Chondrocyte (in vitro differentiated cells): ENCODE results near the gene TMEM63C. TPM values are rescaled to one million over a fixed set of nuclear protein-coding genes. Genes with fewer than 3 reads are reported as not detected.

ENCODE experiments used
- DNase-seq: peaks from one replicate; pipeline ENCODE4 v3.0.0; 2021; ENCODE audit warnings: mixed read lengths, low spot score
- H3K27ac Mint-ChIP-seq: one replicate; pipeline ENCODE4 v1.8.0; 2021; ENCODE audit warnings: mild to moderate bottlenecking, moderate library complexity, mixed read lengths; ENCODE audit not compliant: unreplicated experiment
- H3K27me3 Mint-ChIP-seq: 2 replicates; pipeline ENCODE4 v1.8.0; 2021; ENCODE audit warnings: low read depth, mixed read lengths
- H3K36me3 Mint-ChIP-seq: 2 replicates; pipeline ENCODE4 v1.8.0; 2021; ENCODE audit warnings: low read depth, mixed read lengths
- H3K4me1 Mint-ChIP-seq: 2 replicates; pipeline ENCODE4 v1.8.0; 2021; ENCODE audit warnings: low read depth, mild to moderate bottlenecking, mixed read lengths
- H3K4me3 Mint-ChIP-seq: one replicate; pipeline ENCODE4 v1.8.0; 2021; ENCODE audit warnings: mild to moderate bottlenecking, moderate library complexity, mixed read lengths; ENCODE audit not compliant: unreplicated experiment
- H3K9me3 Mint-ChIP-seq: 2 replicates; pipeline ENCODE4 v1.8.0; 2021; ENCODE audit warnings: low read depth, mixed read lengths
- total RNA-seq: library from RNA; stranded (reverse); gene quantifications from 3 replicates; pipeline ENCODE4 v1.2.1, GENCODE V29; 2021
- TF ChIP-seq, protein P1 (sequence below): fragments of 200-600 bp; sonication (generic); IDR thresholded peaks from 2 replicates; pipeline ENCODE4 v1.5.0; 2021; ENCODE audit warnings: antibody characterized with exemption, mild to moderate bottlenecking, moderate library complexity

The TMEM63C gene
- total RNA-seq, 1 donor from 2014 or later = 10.3 TPM

DNA sequence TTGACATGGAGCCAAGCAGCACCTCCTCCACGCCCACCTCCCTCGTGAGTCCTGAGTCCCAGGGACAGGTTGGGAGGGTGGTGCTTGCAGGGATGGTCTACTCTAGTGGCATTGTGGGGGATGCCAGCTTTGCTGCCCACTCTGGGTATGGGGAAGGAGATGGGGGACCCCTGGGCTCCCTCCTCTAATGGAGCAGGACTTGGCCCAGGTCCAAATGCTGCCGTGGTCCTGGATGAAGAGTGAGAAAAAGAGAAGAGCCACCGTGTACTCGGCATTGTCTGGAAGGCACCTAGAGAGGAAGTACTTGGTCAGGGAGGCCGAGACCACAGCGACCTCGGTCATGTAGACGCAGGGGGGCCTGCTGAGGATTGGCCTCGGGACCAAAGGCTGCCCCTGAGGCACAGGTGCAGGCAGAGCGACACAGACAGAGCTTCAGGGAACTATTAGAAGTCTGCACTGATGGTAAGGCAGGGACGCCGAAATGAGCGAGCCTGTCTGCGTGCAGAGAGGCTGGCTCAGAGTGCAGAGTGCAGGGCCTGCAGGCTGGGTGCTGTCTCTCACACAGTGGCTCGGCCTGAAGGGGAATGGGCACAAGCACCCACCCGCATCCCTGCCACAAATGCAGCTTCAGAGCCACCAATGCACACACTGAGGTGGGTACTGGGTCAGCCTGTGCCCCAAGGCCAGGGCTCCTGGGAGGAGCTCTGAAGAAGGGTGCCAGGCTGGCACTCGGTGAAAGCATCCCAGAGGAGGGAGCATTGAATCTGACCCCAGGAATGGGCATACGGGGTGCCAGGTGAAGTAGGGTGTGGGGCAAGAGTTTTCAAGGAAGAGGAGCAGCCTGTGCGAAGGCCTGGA, 72.0 kb downstream of the TMEM63C start:
- H3K27ac Mint-ChIP-seq = no peak overlapping the region
- no peaks in the 10 kb centered on the region for H3K4me1 Mint-ChIP-seq
- peaks cover 16% of the 10 kb centered on the region for H3K36me3 Mint-ChIP-seq
- peaks cover 6% of the 10 kb centered on the region for H3K27me3 Mint-ChIP-seq
- TF ChIP-seq, protein P1, sequence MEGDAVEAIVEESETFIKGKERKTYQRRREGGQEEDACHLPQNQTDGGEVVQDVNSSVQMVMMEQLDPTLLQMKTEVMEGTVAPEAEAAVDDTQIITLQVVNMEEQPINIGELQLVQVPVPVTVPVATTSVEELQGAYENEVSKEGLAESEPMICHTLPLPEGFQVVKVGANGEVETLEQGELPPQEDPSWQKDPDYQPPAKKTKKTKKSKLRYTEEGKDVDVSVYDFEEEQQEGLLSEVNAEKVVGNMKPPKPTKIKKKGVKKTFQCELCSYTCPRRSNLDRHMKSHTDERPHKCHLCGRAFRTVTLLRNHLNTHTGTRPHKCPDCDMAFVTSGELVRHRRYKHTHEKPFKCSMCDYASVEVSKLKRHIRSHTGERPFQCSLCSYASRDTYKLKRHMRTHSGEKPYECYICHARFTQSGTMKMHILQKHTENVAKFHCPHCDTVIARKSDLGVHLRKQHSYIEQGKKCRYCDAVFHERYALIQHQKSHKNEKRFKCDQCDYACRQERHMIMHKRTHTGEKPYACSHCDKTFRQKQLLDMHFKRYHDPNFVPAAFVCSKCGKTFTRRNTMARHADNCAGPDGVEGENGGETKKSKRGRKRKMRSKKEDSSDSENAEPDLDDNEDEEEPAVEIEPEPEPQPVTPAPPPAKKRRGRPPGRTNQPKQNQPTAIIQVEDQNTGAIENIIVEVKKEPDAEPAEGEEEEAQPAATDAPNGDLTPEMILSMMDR = no peak
- peak; percentile 85 for DNase-seq
- H3K9me3 Mint-ChIP-seq = no peaks in the 10 kb centered on the region
- no peak overlapping the region for H3K4me3 Mint-ChIP-seq

DNA sequence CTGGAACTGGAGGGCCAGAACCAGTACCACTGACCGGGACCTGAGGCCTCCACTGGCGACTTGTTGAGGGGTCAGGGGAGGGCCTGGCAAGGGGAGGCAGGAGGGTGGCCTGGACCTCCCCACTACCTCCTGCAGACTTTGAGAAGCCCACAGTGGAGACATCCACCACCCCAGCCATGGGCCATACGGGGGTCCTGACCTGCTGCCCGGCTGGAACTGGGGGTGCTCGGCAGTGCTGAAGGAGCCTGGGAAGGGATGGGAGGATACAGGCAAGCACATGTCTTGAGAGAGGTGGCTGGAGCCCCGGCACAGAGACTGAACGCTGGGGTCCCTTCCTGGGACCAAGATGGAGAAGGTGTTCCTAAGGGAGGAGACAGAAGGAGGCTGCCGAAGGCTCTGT, 75.1 kb downstream of the TMEM63C start:
- DNase-seq = peak; percentile 72
- Mint-ChIP-seq H3K4me1 (no peaks in the 10 kb centered on the region), H3K4me3 (no peak overlapping the region), H3K36me3 (peaks cover 9% of the 10 kb centered on the region), H3K9me3 (no peaks in the 10 kb centered on the region), H3K27me3 (peaks cover 17% of the 10 kb centered on the region), H3K27ac (no peak overlapping the region)
- TF ChIP-seq, protein P1 = no peak

GRCh38 chr14:77257700-77258099, 76.1 kb downstream of the TMEM63C start:
- H3K4me3 Mint-ChIP-seq = no peak overlapping the region

DNA sequence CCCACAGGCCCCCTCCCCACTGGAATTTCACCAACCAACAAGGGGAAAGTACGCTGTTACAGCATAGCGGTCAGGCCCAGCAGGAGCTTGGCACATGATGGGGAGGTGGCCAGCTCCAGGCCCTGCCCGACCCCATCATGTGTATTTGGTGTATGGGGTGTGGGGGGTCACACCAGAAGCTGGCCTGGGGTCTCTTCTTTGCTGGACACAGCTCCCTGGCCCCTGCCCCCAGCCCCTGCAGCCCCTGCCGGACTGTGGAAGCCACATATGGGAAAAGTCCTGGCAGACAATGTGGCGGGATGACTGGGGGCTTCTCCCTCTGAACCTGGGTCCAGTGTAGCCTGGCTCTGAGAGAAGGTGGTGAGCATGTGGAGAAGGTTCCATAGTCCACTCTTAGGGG, 77.0 kb downstream of the TMEM63C start:
- H3K27me3 Mint-ChIP-seq = peaks cover 28% of the 10 kb centered on the region
- no peak overlapping the region for H3K27ac Mint-ChIP-seq
- TF ChIP-seq, protein P1 = no peak
- no peaks in the 10 kb centered on the region for H3K9me3 Mint-ChIP-seq
- peak; percentile 87 for DNase-seq
- H3K4me1 Mint-ChIP-seq = no peaks in the 10 kb centered on the region
- no peak overlapping the region for H3K4me3 Mint-ChIP-seq
- peaks cover 9% of the 10 kb centered on the region for H3K36me3 Mint-ChIP-seq

More at GRCh38 chr14:77257700-77258099, 76.1 kb downstream of the TMEM63C start:
- TF ChIP-seq, protein P1 = no peak
- peaks cover 22% of the 10 kb centered on the region for H3K27me3 Mint-ChIP-seq
- H3K36me3 Mint-ChIP-seq = peaks cover 9% of the 10 kb centered on the region
- peak; percentile 81 for DNase-seq
- H3K4me1 Mint-ChIP-seq = no peaks in the 10 kb centered on the region
- H3K9me3 Mint-ChIP-seq = no peaks in the 10 kb centered on the region
- no peak overlapping the region for H3K27ac Mint-ChIP-seq

DNA sequence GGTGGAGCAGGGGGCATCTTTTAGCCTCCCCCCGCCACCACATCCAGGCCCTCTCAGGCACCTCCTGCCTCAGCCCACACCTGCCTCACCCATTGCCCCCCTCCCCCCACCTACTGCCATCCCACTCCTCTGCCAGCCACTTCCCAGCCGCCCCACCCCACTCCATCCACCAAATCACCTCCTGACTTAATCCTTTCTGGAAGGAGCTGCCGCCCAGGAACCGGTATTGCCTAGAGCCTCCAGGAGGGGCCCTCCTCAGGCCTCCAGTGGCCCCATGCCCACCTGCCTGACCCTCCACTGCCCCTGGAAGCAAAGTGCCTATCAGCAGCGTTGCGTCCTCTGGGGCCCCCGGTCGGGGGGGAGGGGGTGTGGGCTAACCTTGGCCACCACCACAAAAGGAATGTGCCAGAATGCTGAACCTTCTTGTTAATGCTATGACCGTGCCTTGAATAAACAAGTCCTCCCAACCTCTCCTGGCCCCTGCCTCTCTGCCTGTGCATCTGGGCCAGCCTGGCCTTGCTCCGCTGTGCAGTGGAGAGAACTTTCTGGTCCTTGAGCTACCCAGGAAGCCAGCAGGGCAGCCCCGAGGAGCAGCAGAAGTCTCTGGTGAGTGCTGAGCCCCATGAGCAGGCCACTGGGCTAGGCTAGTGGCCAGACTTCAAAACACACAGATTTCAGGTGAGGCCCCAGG, 77.6 kb downstream of the TMEM63C start:
- no peak overlapping the region for H3K4me3 Mint-ChIP-seq
- DNase-seq = peak; percentile 83
- no peaks in the 10 kb centered on the region for H3K4me1 Mint-ChIP-seq
- no peaks in the 10 kb centered on the region for H3K9me3 Mint-ChIP-seq
- H3K27ac Mint-ChIP-seq = no peak overlapping the region
- H3K36me3 Mint-ChIP-seq = peaks cover 6% of the 10 kb centered on the region
- H3K27me3 Mint-ChIP-seq = peaks cover 33% of the 10 kb centered on the region
- TF ChIP-seq, protein P1 = no peak
